SW 1271 (cell line): Measurements from ENCODE around the gene CTCFL.

ENCODE experiments used
- DNase-seq, 2 experiments: peaks; one replicate each; lab custom pipeline; 2025; lab: John Stamatoyannopoulos, UW

The CTCFL gene

DNA sequence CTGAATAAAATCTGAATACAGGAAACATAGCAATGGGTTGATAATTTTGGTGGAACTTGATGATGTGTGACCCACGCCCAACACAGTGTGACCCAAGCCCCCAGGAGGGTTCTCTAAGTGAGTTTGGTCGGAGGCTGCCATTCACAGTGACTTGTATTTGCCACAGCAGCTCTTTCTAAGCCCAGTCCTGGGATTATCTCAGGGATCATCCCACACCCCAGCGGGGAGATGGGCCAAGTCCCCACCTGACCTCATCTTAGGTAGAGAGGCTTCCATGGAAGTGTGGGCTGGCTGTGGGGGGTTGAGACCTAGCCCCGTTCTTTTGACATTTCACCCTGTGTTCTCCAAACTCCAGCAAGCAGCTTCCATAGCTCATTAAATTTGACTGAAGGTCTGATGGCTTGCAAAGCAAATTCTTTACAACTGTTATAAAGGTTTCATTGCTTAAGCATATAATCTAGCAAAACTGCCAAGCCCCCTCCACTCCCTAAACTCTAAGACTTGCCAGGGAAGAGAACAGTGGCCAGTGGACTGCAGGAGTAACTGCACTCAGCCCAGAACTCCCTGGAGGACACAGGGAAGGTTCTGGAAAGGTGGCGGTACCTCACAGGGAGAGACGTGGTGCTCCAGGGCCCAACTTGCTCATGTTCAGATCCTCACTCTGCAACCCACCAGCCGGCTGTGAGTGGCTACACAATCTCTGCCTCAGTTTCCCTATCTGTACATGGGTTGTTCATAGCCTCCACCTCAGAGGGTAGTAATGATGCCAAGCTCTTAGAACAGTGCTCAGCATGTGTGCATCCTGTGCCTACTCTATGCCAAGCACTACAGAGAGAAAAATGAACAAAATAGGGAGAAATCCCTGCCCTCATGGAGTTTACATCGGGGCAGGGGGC is 35.0 kb upstream of the CTCFL start:
- DNase-seq = no peak

DNA sequence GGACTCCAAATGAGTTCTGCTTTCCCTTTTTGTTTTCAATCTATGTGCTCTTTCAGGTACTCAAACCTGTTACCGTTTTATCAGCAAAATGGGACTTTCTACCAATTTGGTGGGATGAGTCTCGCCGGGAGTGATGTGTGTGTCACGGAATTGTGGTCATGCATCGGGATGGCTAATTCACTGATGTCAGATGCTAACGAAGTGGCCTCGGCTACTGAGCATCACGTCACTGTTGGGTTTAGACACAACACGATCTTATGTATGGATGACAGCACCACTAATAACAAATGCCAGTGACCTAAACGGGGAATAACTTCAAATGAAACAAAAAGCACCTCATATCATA is 34.3 kb upstream of the CTCFL start:
- DNase-seq = no peak

DNA sequence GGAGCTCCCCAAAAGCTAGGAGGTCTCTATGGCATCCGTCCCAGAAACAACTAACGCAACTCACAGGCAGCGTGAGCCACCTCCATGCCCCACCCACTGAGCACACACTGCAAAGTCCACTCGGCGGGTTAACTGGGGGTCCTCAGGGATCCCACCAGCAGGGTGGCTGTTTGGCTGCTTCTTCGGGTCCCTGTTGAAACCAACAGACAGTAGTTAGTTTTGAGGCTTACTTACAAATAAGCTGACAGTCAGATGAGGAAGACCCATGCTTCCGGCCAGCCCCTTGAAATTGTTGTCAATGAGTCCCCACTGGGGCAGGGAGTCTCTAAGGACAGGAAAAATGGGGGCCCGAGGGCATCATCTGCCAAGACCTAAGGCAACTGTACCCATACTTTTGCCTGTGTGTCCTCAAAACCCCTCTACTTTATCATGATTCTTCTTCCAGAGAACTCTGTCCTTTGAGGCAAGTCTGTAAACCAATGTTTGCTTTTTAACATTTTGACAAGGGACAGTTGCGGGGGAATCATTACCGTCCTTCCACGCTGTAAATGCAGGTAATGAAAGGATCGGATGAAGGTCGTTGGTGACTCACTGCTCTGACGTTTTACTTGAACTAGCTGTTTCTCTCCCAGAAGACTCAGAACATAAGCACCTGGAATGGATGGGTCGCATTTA is 33.8 kb upstream of the CTCFL start:
- no peak for DNase-seq

- no peak for DNase-seq
These were observed 33.1 kb upstream of the CTCFL start for GRCh38 chr20:57557926-57558613.

DNA sequence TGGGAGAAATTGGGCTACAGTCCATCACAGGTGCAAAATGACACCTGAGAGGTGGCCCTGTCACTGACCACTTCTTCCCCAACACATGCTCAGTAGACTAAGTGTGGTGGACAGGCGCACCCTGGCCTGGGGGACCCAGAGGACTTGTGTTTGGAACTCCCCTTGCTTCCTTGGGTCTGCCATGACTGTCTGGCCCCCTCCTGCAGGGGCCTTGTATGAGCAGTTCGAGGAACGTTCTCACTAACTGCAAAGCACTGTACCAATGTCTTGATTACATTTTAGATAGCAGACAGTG is 32.0 kb upstream of the CTCFL start:
- DNase-seq = no peak

DNA sequence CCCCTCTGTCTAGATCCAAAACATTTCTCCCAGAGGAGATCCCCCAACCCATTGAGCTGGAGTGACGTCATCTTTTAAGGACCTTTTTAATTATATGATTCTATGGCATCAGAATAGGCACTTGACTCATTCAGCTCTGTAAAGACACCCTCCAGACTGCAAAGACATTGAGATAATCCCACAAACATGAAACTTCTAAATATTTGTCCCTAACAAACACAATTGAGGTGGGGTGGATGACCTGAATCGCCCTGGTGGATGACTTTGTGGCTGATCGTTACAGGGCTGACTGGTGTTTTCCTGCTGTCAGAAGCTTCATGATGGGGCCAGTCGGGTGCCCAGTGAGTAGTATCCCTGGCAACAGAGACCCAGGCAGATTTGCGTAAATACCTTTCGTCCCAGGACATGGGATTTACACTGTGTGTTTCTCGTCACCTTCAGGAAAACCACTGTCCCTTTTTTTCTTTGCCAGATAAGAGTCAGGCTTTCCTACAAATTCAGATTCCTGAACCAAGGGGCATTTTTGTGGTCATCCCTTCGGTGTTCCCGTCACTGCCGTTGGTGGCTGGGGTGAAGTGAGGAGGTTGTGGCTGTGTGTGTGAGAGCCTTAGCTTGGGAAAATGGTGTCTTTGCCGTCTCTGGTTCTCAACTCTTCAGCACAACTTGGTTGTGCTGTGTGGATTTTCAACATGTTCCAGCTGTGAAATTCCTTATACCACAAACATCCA is 30.7 kb upstream of the CTCFL start:
- no peak for DNase-seq

DNA sequence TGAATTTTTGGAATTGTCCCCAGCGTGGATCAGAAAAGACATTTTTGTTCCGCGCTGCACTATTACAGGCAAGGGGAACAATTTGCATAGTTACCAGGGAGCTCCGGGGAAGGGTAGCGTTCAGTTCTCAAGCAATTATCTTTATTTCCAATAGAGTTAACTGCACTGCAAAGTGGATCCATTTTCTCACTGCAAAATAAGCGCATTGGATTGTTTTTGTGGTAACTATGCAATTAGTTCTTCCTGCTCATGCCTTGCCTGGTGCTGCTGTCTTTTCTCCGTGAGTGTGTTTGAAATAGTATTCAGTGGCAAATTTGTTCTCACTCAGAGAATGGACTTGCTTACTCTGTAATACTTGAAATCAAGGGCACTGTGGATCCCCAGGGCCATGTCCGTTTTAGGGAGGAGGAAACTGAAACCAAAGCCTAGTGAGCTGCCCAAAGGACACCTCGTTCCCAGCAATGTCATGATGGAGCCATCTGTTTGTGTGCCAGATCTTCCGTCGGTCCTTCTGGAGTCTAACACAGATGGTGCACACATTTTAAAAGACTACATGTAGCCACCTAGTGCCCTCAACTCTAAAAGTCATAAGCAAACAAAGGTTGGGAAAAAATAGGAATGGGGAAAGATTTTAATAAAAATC is 28.6 kb upstream of the CTCFL start:
- DNase-seq = no peak

GRCh38 chr20:57552471-57552870 is 27.5 kb upstream of the CTCFL start:
- no peak for DNase-seq

GRCh38 chr20:57548177-57549058 is 23.5 kb upstream of the CTCFL start:
- DNase-seq = no peak

GRCh38 chr20:57546956-57547649 is 22.2 kb upstream of the CTCFL start:
- DNase-seq = no peak

GRCh38 chr20:57545927-57546662 is 21.2 kb upstream of the CTCFL start:
- DNase-seq = no peak

- no peak for DNase-seq
These were observed 20.1 kb upstream of the CTCFL start for GRCh38 chr20:57544838-57545564.

GRCh38 chr20:57543754-57544153 is 18.8 kb upstream of the CTCFL start:
- DNase-seq = no peak

DNA sequence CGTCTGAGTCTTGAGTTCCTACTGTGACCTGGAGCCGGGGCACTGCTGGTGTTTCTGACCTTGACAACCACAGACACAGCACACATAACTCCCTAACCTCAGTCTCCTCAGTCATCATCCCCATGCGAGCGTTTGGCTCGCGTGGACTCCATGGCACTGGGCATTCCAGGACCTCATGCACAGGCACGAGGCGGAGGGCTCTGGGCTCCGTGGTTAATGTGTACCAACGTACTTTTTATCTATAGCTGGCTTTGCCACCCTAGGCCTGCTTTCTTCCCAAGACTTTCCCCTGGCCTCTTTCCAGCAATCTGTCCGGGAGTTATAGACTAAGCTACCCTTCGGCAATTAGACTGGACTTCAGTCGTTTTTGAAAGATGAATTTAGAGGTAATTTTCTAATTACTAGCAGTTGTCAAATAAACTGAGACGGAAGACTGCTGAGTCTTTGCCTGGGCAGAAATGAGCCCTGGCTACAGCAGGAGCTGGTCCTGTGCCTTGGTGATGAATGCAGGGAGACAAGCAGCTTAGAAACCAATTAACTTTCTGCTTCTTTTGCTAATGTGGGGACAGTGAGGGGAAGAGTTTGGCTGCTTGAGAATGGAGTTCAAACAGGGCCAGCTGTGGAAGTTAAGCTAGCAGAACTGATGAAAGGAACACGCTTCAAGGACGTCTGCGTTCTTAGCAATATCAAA is 16.1 kb upstream of the CTCFL start:
- no peak for DNase-seq

DNA sequence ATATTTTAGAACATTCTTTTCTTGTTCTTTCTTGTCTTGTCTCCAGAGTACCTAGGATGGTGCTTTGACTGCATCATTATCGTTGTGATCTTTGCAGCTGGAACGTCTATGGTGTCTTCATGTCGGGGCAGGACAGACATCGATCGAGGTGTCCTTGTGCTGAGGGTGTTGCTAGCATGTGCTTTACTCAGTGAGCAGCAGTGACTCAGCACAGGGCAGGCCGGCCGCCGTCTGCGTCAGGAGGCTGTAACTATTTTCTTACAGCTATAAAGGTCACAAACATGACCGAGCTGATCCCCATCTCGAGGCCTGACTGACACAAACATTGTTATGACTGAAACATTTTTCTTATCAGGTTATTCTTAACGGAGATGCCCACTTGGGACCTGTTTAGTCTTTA is 14.9 kb upstream of the CTCFL start:
- DNase-seq = no peak

GRCh38 chr20:57537822-57538221 is 12.9 kb upstream of the CTCFL start:
- DNase-seq = no peak

DNA sequence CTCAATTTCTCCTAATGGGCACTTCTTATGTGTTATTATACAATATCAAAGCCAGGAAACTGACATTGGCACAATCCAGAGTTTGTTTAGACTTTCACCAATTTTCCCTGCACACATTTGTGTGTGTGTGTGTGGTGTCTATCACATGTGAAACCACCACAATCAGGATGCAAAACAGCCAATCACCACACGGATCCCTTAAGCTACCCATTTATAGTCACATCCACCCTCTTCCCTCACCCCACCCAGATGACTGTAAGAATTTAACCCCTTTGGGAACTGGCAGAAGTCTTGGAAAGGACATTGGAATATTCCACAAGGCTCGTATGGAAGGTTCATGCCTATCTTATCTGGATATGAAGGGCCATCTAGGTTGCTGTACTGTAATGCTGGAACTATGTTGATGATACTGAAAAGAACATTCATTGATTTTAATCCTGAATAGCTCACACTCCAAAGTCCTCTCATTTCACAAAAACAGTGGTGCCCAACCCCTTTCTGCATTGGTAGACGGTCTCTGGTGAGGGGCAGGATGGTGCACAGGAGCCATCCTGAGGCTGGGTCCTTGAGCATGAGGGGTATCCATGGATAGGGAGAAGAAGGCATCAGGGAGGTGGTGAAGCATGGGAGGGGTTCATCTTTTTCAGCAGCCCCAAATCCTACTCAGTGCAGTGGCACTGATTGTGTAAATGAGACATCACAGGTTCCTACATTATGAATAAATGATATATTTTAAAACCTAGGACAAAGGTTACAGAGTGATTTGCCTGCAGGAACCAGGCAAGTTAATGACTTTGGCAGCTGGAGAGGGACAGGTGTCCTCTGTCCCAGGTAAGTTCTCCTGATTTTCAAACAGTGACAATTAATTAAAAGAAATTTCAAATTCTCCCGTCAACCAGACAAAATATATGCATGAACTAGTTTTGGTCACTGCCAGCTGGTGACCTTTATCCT is 12.1 kb upstream of the CTCFL start:
- DNase-seq = no peak
